GM19328 (cell line): ENCODE data around the gene ARID3A.

ENCODE experiments used
- ATAC-seq: cut with Tn5 transposase; IDR thresholded peaks from one replicate; pipeline ENCODE4 v1.9.1; 2021; ENCODE audit warnings: mild to moderate bottlenecking, moderate library complexity; ENCODE audit not compliant: unreplicated experiment

Gene ARID3A

GRCh38 chr19:960601-960938 lies 34.7 kb downstream of the ARID3A start:
- ATAC-seq = no peak

GRCh38 chr19:961866-962620 lies 36.2 kb downstream of the ARID3A start:
- ATAC-seq = no peak

GRCh38 chr19:962683-963400 lies 37.0 kb downstream of the ARID3A start:
- no peak for ATAC-seq

DNA sequence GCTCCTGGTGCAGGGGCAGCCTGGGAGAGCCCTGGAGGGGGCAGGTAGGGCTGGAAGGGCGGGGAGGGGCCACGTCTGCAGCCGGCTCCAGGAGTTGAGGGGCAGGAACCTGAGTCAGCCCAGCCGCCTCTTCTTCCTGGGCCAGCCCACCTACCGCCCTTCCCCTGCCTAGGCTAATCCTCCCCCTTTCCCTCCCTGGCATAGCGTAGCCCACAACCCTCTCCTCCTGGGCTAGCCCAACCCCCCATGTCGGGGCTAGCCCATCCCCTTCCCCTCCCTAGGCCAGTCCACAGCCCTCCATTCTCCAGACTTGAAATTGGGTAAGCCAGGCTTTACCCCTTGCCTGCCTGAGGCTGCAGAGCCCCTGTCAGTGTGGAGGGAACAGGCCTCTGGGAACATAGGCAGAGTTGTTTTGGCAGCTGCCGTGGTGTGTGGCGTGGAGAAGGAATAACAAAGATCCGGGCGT lies 37.7 kb downstream of the ARID3A start:
- no peak for ATAC-seq

DNA sequence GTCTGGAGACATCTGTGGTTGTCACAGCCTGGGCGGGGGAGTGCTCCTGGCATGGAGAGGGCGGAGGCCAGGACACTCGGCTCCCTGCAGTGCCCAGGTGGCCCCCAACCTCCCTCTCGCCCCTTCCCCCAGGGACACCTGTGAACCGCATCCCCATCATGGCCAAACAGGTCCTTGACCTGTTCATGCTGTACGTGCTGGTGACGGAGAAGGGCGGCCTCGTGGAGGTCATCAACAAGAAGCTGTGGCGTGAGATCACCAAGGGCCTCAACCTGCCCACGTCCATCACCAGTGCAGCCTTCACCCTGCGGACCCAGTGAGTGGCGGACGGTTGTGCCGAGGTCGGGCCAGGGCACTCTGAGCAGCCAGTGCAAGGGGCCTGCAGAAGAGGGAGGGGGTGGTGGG lies 38.3 kb downstream of the ARID3A start:
- ATAC-seq = no peak

GRCh38 chr19:964761-965694 lies 39.2 kb downstream of the ARID3A start:
- no peak for ATAC-seq

DNA sequence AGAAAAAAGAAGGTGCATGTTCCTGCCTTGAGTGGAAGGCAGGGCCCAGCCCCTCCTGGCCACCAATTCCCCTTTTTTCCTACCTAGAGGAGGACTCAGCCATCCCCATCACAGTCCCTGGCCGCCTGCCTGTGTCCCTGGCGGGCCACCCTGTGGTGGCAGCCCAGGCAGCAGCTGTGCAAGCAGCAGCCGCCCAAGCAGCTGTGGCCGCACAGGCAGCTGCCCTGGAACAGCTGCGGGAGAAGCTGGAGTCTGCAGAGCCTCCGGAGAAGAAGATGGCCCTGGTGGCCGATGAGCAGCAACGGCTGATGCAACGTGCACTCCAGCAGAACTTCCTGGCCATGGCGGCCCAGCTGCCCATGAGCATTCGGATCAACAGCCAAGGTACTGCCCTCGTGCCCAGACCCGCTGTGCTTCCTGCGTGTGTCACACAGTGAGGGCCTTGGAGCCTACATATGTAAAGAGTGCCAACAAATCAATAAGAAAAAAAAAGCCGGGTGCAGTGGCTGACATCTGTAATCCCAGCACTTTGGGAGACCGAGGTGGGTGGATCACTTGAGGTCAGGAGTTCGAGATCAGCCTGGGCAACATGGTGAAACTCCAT lies 40.8 kb downstream of the ARID3A start:
- no peak for ATAC-seq

DNA sequence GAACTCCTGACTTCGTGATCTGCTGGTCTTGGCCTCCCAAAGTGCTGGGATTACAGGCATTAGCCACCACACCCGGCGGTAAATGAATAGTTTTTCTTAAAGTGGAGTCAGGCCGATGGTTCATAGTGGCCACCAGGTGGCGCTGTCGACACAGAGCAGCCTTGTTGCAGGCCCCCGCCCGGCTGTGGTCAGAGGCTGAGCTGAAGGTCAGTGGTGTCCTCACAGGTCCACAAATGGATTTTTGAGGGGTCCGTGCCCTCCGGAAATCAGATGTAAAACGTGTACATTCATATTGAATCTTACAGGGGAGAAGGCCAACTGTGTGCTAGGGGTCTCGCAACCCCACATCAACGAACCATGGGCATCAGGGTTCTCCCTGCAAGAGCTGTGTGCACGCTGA lies 44.9 kb downstream of the ARID3A start:
- no peak for ATAC-seq

GRCh38 chr19:971795-972194 lies 46.0 kb downstream of the ARID3A start:
- no peak for ATAC-seq

DNA sequence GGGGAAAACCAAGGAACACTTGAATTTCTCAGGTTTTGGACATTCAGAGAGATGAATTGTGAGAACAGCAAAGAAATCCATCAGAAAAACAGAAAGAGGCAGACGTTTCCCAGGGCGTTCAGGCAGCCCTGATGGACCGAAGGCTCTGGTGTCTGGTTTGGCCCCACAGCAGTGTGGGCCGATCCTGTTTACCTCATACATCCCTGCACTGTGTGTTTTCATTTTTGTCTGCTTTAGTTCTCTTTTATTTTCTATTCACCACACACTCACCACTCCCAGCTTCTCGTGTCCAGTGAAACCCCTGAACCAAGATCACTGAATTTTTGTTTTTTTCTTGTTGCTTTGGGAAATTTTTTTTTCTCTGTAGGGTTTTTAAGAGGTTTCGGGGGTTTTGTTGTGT lies 46.4 kb downstream of the ARID3A start:
- no peak for ATAC-seq

DNA sequence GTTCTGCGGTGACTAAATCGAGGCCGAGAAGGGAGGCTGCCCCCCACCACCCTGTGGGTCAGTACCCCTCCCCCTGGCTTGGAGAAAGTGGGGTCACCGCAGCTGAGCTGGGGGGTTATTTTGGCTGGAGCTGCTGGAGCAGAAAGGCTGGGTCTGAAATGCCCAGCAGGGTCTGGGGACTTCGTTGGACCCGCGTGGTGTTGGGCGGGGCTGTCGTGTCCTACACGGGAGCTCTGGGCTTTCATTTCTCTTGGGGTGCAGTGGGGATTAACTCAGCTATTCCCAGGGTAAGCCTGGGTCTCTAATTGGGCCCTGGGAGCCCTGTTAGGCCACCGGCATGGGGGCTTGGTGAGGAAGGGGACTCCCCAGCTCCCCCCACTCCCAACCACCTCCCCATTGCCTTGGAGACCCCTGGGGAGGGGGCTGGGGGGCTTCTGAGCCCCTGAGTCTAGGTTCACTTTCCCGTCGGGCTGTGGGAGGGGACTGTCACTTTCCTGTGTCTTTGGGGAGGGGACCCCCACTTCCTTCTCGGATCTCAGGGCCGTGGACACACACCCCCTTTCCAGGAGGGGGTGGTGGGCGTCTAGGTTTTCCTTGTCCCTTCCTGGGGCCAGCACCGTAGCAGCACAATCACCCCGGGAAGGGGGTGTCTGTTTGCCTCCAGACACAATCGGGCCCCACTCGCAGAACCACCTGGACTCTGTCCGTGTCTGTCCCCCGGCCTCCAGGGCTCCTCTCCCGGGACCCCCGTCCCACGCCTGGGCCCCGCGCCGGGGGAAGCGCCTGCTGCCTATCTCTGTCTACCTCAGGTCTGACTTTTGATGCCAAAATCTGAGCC lies 48.1 kb downstream of the ARID3A start:
- ATAC-seq = no peak

GRCh38 chr19:974564-975257 lies 48.9 kb downstream of the ARID3A start:
- no peak for ATAC-seq

- ATAC-seq = no peak
Measured at GRCh38 chr19:976476-976875, 50.6 kb downstream of the ARID3A start.

DNA sequence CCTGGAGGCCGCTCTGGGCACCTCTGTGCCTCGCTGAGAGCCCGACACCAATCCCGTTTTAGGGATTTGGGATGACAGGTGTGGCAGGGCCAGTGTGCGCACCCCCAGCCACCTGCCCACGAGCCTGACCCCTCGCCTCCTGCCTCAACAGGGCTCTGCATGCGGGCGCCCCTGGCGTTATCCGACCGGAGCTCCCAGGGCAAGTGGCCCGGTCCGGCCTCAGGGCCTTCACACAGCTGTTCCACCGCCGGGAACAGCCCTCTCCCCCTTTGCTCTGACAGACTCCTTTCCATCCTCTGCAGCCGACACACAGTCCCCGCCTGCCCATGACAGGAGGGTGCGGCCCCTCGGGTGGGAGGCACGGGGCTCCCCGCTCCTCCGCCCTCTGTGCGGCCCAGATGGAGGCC lies 51.2 kb downstream of the ARID3A start:
- ATAC-seq = no peak

- no peak for ATAC-seq
Measured at GRCh38 chr19:979318-979741, 53.5 kb downstream of the ARID3A start.

GRCh38 chr19:980133-980998 lies 54.5 kb downstream of the ARID3A start:
- ATAC-seq = no peak

DNA sequence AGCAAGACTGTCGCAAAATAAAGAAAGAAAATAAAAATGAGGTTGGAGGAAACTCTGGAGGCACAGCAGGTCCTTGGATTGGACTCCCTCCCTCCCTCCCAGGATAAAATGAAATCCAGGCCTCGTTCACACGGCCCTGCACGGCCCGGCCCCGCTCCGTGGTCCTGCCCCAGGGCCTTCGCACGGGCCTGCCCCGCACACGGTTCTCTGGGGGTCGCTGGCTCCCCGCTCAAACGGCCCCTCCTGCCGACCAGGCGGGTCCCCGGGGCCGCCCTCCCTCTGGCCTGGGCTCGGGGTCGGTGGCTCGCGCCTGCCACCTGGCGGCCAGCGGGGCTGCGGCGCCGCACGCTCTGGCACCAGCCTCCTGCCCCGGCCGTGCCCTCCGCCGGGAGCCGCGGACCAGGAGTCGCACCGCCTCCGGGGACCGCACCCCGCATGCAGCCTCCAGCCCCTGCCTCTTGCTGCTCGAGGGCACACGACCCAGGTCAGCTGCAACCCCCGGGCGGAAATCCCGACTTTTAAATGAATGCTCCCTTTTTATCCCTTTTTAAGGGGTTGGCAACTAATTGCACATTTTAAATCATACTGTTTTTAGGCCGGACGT lies 56.8 kb downstream of the ARID3A start:
- no peak for ATAC-seq
